ENCODE results near the gene RPS6KA4.

Gene RPS6KA4

DNA sequence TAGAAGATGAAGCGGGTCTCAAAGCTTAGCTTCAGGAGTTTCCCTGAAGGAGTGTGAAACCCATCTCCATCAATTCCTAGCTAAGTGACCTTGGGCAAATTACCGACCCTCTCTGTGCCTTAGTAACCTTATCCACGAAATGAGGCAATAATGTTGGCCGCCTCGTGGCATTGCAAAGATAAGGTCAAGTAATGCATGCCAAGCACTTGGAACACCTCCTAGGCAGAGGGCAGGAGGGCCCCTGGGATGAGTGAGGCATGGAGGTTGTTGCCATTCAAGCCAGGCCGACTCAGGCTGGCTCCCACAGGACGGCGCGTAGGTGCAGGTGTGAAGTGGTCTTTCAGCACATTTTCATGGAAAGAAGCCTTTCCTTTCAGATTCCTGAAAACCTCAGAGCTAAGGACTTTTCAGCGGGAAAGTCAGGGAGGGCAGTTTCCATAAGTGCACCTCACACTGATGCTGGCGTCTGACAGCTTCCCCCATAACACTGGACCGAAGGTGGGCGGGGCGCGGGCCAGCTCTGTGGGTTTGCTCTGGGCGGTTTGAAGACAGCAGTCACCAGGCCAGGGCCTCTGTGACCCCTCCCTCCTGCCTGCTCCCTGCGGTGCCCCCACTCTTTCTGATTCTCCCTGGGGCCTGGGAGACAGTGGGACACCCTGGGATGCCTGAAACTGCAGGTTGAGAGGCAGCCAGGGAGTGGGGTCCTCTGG lies 25.2 kb downstream of the RPS6KA4 start:
- FAIRE-seq (no peak), DNase-seq (ENCODE audit: insufficient read length) (no peak)
- TF ChIP-seq TAF1 (IDR thresholded peaks at IDR 0.05; ENCODE audit: borderline replicate concordance, low read depth, low read length): no peak
- TF ChIP-seq POLR2AphosphoS5 (IDR thresholded peaks at IDR 0.05; ENCODE audit: low read depth, low read length): no peak
- TF ChIP-seq POLR2A (IDR thresholded peaks at IDR 0.05; ENCODE audit: low read depth, low read length): no peak

DNA sequence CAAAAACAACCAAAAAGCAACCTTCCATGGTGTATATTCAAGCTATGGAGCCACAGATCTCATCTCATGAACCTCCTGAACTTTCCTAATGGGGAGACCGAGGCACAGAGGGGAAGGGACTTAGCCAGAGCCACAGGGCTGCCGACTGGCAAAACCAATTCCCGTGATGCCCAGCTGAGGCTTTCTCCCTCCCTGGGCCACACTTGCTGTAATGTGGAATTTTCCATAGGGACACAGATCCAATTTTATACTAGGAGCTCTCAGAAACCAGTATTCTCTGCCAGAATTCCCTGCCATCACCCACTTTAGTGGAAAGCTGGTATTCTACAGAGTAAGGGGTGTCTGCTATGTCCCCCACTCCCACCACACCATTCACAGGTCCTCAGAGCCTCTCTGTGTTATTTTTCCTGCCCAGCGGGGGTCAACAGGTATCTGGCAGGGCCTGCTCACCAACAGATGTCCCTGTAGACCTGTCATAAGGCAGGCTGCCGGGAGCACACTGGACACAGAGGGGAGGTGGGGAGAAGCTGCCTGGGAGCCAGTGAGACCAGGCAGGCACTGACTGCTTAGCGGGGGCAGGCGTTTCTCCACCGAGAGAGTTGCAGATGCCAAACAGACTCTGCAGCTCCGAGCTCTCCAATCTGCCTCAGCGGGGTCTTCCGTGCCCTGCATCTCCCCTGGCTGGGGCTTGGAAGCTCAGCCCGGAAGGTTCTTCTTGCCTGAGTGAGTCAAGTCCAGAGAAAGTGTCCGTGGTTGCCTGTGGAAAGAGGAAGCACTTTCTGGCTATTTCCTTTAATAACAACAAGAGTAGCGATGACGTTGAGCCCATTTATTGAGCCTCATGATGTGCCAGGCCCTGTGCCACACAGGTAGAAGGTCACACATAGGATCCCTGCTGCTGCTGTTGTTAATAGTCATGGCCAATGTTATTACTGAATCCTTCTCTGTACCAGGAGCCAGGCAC lies 26.3 kb downstream of the RPS6KA4 start:
- no peak for FAIRE-seq
- TF ChIP-seq POLR2A (IDR thresholded peaks at IDR 0.05; ENCODE audit: low read depth, low read length) (no peak), TAF1 (IDR thresholded peaks at IDR 0.05; ENCODE audit: borderline replicate concordance, low read depth, low read length) (no peak), POLR2AphosphoS5 (IDR thresholded peaks at IDR 0.05; ENCODE audit: low read depth, low read length) (no peak)
- DNase-seq (ENCODE audit: insufficient read length): no peak

DNA sequence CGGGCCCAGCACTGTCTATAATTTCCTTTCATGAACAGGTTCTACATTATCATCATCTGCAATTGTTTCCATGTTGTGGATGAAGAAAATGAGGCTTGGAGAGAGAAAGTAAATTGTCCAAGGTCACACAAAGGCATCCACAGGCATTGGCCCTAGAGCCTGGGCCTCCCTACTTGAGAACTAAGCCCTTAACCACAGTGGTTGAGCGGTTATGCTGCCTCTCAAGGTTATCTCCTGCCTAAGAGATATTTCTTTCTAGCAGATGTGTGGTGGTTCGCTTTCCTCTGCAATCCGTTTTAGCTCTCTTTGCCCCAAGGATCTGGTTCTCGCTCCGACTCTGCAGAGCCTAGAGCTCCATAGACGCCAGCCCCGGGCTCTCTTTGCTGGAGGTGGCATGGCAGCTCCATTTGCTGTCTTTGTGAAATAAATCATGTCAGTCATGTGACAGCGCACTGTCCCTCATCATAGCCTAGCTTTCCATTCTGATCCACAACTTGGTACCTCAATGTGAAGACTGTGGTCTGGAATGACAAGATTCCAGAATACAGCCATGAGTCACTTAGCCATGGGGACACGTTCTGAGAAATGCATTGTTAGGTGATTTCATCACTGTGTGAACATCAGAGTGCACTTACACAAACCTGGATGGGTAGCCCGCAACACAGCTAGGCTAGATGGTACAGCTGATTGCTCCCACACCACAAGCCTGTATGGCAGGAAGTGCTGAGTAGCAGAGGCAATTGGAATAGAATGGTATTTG lies 27.2 kb downstream of the RPS6KA4 start:
- no peak for FAIRE-seq
- no peak for DNase-seq (ENCODE audit: insufficient read length)
- TF ChIP-seq POLR2A (IDR thresholded peaks at IDR 0.05; ENCODE audit: low read depth, low read length) (no peak), POLR2AphosphoS5 (IDR thresholded peaks at IDR 0.05; ENCODE audit: low read depth, low read length) (no peak), TAF1 (IDR thresholded peaks at IDR 0.05; ENCODE audit: borderline replicate concordance, low read depth, low read length) (no peak)

DNA sequence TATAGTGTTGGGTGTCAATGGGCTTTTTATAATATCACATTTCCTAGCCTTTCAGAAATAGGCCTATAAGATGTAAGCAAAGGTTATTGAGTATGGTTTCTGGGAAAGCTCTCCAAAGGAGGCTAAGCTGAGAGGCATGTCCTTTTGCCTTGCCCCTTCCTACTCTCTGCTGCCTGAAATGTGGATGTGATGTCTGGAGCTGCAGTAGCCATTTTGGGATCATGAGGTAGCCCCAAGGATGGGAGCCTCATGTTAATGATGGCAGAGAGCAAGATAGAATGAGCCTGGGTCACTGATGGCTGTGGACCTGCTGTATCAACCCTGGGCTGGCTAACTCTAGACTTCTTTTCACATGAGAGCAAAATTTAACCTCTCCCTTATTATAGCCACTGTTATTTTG lies 29.0 kb downstream of the RPS6KA4 start:
- TF ChIP-seq TAF1 (IDR thresholded peaks at IDR 0.05; ENCODE audit: borderline replicate concordance, low read depth, low read length) (no peak), POLR2A (IDR thresholded peaks at IDR 0.05; ENCODE audit: low read depth, low read length) (no peak), POLR2AphosphoS5 (IDR thresholded peaks at IDR 0.05; ENCODE audit: low read depth, low read length) (no peak)
- FAIRE-seq: no peak

DNA sequence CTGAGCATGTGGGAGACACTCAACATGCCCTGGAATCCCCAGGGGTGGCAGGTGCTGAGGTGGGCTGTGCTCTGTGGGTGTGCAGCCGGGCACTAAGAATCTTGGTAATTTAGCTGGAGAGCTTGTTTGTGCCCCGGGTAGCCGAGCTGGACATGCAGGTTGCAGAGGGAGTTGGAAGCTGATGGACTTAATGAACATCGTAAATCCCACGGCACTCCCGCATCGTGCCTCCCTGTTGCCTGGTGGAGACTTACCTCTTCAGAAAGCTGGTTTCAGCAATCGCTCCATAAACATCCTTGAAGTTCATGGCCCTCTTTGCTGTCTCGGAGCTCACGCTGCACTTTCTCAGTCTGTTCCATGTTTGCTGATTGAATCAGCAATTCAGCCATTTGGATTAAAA lies 29.9 kb downstream of the RPS6KA4 start:
- no peak for FAIRE-seq
- TF ChIP-seq POLR2AphosphoS5 (IDR thresholded peaks at IDR 0.05; ENCODE audit: low read depth, low read length) (no peak), TAF1 (IDR thresholded peaks at IDR 0.05; ENCODE audit: borderline replicate concordance, low read depth, low read length) (no peak), POLR2A (IDR thresholded peaks at IDR 0.05; ENCODE audit: low read depth, low read length) (no peak)
- DNase-seq (ENCODE audit: insufficient read length): no peak

More for the DNA sequence above, 29.0 kb downstream of the RPS6KA4 start:
- DNase-seq (ENCODE audit: insufficient read length): no peak

DNA sequence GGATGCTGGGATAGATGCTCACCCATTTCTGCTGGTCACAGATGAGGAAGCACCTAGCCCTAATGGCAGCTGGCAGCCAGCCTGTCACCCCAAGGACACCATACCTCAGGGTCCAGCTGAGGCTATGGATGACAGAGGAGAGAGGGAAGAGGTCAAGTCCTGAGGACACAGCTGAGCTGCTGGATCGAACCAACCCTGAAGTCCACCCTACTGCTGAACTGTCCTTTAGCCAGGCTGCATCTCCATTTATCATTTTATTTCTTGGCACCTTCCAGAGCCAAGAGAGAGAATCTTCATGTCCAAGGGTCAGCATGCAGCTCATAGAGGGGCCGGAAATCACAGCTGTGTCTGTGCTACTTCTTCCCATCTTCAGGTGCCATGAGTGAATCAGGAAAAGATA lies 30.9 kb downstream of the RPS6KA4 start:
- FAIRE-seq: no peak
- TF ChIP-seq TAF1 (IDR thresholded peaks at IDR 0.05; ENCODE audit: borderline replicate concordance, low read depth, low read length): no peak
- TF ChIP-seq POLR2AphosphoS5 (IDR thresholded peaks at IDR 0.05; ENCODE audit: low read depth, low read length): no peak
- TF ChIP-seq POLR2A (IDR thresholded peaks at IDR 0.05; ENCODE audit: low read depth, low read length): no peak

DNA sequence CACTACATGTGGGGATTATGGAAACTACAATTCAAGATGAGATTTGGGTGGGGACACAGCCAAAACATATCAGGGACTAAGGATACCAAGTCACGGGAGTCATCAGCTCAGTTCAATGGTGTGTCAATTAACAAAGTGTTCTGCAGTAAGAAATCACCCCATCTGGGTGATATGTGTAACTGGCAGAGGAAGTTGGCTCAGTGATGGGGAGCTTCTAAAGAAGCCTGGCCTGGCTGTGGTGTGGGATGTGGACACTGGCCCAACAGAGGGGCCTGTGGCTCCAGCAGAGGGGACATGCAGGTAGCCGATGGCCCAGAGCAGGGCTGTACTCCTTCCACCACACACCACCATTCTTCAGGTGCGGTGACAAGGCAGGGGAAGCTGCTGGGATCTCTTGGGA lies 31.6 kb downstream of the RPS6KA4 start:
- FAIRE-seq: no peak
- no peak for DNase-seq (ENCODE audit: insufficient read length)
- TF ChIP-seq POLR2A (IDR thresholded peaks at IDR 0.05; ENCODE audit: low read depth, low read length): no peak
- TF ChIP-seq POLR2AphosphoS5 (IDR thresholded peaks at IDR 0.05; ENCODE audit: low read depth, low read length): no peak
- TF ChIP-seq TAF1 (IDR thresholded peaks at IDR 0.05; ENCODE audit: borderline replicate concordance, low read depth, low read length): no peak

More for the DNA sequence above, 30.9 kb downstream of the RPS6KA4 start:
- DNase-seq (ENCODE audit: insufficient read length): no peak

DNA sequence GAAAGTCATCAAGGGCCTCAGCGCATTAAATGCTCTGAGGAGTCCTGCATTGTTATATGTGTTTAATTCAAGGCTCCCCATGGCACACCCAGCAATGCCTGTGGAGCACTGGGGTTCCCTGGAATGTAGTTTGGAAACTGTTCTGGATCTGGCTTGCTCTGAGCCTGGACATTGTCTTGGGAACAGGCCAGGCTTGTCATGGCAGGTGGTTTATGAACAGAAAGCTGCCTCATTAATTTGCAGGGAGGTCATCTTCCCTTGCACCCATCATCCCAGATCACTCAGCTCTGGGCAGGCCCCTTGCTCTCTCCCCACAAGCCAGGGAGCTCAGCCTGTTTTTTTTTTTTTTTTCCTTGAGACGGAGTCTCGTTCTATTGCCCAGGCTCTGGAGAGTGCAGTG lies 32.9 kb downstream of the RPS6KA4 start:
- DNase-seq (ENCODE audit: insufficient read length) (no peak), FAIRE-seq (no peak)
- TF ChIP-seq TAF1 (IDR thresholded peaks at IDR 0.05; ENCODE audit: borderline replicate concordance, low read depth, low read length) (no peak), POLR2A (IDR thresholded peaks at IDR 0.05; ENCODE audit: low read depth, low read length) (no peak), POLR2AphosphoS5 (IDR thresholded peaks at IDR 0.05; ENCODE audit: low read depth, low read length) (no peak)

DNA sequence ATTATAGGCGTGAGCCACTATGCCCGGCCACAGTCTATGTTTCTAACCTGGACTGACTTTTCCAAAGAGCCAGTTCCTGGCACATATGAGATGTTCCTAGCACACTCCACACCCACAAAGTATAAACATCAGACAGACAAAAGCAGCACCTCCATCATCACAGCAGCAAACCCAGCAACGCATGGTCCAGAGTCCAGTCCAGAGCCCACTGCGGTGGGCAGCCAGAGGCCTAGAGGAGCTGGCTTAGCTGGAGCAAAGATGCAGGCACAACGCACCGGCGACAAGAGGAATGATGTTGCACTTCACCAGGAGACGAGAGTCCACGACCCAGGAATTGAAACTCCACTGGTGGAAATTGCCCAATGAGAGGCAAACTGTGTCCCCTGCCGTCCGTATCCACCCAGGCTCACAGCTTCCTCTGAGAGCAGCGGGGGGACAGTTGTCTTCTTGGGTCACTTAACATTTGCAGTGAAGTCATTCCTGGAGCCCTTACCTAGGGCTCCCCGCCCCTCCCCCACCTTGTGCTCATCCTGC lies 36.6 kb downstream of the RPS6KA4 start:
- no peak for DNase-seq (ENCODE audit: insufficient read length)
- no peak for FAIRE-seq
- TF ChIP-seq POLR2A (IDR thresholded peaks at IDR 0.05; ENCODE audit: low read depth, low read length) (no peak), POLR2AphosphoS5 (IDR thresholded peaks at IDR 0.05; ENCODE audit: low read depth, low read length) (no peak), TAF1 (IDR thresholded peaks at IDR 0.05; ENCODE audit: borderline replicate concordance, low read depth, low read length) (no peak)

DNA sequence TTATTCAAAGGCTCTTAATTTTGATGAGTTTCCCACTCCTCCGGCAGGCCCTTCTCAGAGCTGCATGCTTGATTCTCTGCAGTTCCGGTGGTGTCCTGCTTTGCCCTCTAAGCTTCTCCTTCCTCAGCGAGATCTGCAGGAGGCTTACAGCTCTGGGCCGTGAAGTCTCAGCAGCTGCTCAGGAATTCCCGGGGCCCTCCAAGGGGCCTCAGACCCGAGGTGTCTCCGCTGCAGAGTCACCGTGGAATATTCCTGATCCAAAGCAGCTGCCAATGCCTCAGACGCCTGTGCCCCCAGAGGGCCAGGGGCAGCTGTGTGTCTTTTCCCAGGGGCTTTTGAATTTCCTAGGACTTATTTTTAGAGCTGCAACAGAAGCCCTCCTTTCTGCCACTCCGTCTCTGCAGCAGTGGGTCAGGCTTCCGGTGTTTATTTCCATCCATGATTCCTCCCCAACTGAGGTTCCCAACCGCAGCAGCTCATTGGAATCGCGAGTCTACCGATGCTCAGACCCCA lies 37.2 kb downstream of the RPS6KA4 start:
- FAIRE-seq (no peak), DNase-seq (ENCODE audit: insufficient read length) (no peak)
- no peak for TF ChIP-seq POLR2AphosphoS5 (IDR thresholded peaks at IDR 0.05; ENCODE audit: low read depth, low read length)
- no peak for TF ChIP-seq TAF1 (IDR thresholded peaks at IDR 0.05; ENCODE audit: borderline replicate concordance, low read depth, low read length)
- TF ChIP-seq POLR2A (IDR thresholded peaks at IDR 0.05; ENCODE audit: low read depth, low read length): no peak
